Right renal cortex interstitium (tissue), 3 donors: ENCODE data around the gene DCANP1. TPM values are rescaled to one million over a fixed set of nuclear protein-coding genes. Genes with fewer than 3 reads are reported as not detected.
A peak's percentile ranks its signal among the peaks of the same experiment; 100 is the strongest.

Experiments used
- DNase-seq, 3 donors: peaks; one replicate each; pipeline ENCODE4 v3.0.0-alpha.2; 2013; ENCODE audit warnings: low read depth in 3 of 3, low spot score in 2 of 3
- polyA plus RNA-seq, 3 donors: library from polyadenylated mRNA; unstranded; fragments of 120-200 nt; gene quantifications; one replicate each; pipeline ENCODE4 v1.2.1, GENCODE V29; 2013; ENCODE audit not compliant: insufficient read length in 3 of 3

The DCANP1 gene
- polyA plus RNA-seq, 3 donors = 0.18 TPM; not detected in 2

DNA sequence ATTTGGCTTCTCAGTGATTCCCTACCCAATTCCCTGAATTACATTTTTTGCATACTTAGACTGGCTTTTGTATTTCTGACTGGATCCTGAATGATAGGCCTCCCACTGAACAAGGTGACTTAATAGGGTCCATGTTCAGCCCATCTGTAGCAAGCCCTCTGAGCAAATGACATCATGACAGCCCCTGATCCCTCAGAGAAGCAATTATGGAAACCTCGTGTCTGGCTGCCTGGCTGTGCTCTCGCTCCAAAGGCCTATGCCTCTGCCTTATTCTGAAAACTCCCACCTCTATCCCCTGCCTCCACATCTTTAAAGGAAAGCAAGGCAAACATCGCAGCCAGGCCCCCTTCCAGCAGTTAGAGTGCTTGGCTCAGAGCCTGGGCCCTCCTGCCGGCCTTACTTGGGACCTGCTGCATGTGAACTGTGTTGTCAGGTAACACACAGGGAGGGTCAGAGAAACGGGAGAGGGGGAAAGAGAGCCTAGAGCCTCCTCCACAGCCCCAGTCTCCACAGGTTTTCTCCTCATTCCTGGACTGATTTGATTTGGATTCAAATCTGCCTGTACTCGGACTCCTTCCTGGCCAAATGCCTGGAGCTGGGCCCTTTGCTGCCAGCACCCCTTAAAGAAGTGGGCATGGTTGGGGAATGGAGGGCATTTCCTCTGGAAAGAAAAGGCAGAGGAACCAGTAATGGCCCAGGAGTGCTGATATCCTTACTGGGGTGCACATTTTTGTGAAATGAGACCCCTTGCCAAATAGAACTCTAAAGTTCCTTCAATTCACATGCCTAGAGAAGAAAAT lies 3.8 kb downstream of the DCANP1 start:
- DNase-seq = no peak

DNA sequence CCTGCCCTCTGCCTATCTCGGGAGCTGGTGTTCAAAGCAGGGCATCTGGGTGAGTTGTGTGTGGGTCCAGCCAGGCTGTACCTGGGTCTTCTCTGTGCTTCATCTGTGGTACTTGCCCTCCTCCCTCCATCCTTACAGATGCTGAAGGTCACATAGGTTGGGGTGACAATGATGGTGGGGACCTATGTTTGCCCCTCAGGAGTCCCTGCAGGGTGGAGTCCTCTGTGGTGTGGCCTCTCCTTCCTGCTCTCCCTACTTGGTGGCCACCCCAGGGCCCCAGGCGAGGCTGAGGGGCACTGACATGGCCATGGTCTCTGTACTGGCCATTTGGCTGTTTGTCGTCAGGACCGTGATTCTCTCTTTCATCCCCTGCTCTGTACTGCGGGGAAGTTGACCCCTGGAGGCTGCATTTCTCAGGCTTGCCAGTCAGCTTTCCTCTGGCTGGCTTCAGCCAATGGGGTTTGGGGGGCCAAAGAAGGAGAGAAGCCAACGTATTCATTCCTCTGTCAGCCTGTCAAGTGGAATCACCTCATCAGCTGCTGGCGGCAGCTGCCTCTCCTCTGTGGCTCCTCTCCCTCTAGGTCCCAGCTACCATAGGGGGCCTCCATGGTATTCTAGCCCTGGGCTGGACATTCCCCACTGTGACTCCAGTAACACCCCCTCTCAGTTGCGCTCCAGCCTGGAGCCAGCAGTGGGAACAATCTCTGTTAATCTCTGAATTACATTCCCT lies 4.6 kb downstream of the DCANP1 start:
- DNase-seq = no peak

DNA sequence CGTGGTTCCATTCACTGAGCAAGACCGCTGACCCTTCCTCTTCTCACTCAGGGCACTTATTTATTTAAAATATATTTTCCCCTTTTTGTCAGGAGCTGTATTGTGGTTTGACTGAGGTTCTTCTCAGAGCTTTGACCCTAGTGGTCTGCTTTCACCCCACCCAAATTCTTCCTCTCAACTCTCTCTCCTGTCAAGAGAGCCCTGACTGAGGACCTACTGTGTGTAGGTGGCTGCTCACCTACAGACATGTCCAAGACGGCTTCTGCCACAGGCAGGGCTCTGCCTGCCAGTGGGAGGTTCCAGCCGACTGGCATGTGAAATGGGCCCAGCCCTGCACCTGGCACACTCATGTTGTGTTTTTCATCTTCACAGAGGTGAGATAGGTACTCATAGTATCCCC lies 5.2 kb downstream of the DCANP1 start:
- no peak for DNase-seq

DNA sequence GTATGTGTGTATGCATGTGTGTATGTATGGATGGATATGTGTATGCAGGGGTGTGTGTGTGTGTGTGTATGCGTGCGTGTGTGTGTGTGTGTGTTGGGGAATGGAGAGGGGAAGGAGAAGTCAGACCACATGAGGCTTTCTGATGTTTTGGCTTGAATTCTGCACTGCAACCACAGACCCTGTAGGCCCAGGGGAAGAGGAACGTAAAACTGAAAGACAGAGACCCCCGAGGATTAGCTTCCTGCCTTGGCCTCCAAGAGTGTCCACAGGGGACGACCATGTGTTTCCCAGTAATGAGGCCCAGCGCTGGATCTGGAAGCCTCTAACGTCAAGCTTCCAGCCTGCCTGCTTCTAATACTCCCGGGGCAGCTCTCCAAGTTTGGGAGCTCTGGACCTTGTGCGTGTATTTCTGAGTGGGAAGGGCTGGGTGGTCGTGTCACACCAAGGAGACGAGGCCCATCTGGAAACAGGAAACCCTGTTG lies 5.8 kb downstream of the DCANP1 start:
- peak in 1 of 3 donors; percentile 44 for DNase-seq

DNA sequence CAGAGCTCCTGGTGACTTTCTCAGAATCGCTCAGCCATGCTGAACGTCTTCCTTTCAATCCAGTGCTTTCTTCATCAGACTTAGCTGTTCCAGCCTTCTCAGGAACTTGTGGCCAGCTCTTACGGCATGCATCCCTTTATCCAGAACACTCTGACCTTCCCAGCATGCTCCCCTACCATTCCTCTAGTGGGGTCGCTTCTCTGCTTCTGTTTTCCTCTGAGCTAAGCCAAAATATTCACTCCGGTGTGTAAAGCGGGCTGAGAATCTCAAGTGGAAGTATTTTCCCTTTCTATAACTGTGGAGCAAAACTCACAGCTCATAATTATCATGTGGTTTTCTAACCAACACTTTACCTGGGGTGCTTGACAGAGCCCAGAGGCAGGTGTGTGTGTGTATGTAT lies 6.2 kb downstream of the DCANP1 start:
- no peak for DNase-seq

- no peak for DNase-seq
Observed at GRCh38 chr5:135439231-135440205, 7.6 kb downstream of the DCANP1 start.

DNA sequence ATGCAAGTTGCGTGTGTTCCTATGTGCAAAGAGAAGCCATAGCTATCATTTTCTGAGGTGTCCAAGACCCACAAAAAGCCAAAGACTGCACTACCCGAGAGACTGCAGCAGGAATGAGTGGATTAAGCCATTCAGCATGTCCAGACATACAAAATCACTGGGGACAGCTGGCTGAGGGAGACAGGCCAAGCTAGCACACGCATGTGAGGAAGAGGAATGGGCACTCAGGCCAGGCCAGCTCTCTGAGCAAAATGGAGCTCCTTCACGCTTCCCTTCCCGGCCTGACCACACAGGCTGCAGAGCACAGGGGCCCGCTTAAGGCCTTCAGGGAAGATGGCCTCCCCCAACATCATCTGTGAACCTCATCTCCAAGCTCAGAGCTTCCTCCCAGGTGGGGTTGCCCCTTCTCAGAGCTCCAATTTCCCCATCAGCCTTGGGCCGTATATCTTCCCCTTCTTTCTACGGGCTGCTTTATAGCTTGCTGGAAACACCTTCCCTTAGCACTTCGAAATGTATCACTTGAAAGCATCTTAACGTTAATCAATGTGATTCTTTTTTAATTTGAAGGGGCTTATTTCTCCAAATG lies 8.4 kb downstream of the DCANP1 start:
- no peak for DNase-seq

GRCh38 chr5:135437796-135438560 lies 9.2 kb downstream of the DCANP1 start:
- no peak for DNase-seq

- no peak for DNase-seq
Observed at GRCh38 chr5:135437422-135437795, 9.7 kb downstream of the DCANP1 start.

- DNase-seq = no peak
Observed at GRCh38 chr5:135436951-135437418, 10.2 kb downstream of the DCANP1 start.

GRCh38 chr5:135435467-135436330 lies 11.4 kb downstream of the DCANP1 start:
- DNase-seq = no peak

DNA sequence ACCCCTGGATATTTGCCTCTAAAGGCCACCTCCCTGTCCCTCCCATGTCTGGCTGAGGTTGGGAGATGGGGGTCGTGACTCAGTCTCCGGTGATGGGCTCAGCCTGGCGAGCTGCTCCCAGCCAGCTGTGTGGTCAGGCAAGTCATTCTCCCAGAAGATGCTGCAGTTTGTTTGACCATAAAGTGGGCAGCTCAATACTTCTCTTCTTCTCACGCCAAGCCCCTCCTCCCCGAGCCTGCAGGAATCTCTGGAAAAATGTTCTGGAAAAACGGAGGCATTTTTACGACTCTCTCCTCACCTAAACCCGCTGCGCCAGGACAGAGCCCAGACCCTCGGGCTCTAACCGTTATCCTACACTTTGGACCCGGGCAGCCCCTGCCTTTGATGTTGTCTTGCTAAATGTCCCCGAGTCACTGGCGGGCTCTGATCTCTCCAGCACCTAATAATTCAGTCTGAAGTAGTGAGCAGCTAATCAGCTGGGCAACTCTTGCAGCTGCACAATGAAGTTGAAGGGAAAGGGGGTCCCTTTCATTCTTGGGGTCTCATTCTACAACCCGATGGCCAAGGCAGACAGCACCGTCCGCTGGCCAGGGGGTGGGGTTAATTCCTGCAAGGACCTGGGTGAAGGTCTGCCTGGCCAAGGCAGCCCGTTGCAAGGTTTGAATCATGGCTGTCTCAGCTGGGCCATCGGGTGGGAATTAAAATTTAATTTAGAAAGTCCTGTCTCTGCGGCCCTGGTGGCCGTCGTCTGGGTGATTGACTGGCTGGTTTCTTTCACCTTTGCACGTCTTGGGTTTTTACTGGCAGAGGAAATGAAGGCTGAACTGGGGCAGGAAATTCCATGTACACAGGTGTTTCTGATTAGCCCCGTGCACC lies 12.3 kb downstream of the DCANP1 start:
- no peak for DNase-seq

- no peak for DNase-seq
Observed at GRCh38 chr5:135433681-135434426, 13.3 kb downstream of the DCANP1 start.

- DNase-seq = no peak
Observed at GRCh38 chr5:135432113-135432512, 15.0 kb downstream of the DCANP1 start.

- no peak for DNase-seq
Observed at GRCh38 chr5:135430135-135430437, 17.1 kb downstream of the DCANP1 start.

DNA sequence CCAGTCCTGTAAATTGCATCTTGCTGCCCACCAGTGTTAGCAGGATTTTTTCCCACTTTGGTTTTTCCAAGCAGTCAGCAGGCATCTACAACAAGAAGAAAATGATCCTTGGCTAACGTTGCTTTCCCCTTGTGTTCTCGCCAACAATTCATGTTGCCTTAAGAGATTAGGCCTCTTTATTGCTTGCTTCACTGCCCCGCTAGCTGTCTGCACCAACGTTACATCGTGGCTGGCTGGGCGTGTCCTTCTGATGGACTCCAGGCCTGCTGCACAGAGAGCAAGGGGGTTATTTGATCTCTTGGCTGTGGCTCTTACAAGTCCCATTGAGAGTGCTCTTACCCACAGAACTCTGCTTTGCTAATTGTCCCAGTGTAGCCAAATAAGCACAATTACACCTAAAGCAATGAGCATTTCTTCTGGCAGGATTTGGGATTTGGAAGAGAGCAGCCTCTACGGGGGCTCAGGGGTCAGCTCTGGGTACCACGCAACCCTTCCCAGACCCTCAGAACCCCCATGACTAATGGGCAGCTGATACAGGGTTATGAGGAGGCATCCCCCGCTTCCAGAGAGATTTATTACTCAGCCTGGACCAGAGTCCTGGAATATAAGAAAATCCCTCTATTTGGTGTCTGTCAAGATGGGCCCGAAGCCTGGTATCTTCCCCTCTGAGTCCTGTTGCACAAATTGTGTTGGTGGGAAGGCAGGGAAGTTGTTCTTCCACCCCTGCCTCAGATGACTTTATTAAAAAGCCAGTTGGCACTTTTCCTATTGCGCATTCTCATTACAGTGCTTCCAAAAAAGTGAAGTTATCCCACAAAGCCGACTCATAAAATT lies 17.6 kb downstream of the DCANP1 start:
- DNase-seq = no peak
